H1 (cell line): Measurements from ENCODE around the gene SFN. TPM values are rescaled to one million over a fixed set of nuclear protein-coding genes. Genes with fewer than 3 reads are reported as not detected.

ENCODE experiments used
- CBX5 ChIP-seq: fragments of 300-800, 300-1000 bp; sonication (generic); IDR thresholded peaks from 2 replicates; pipeline ENCODE4 v1.7.1; 2016; ENCODE audit warnings: antibody characterized with exemption, low read length, low read depth
- JUN ChIP-seq: IDR thresholded peaks from 2 replicates; pipeline ENCODE4 v1.6.1; 2011; ENCODE audit warnings: low read depth, mild to moderate bottlenecking, improper control_type of control experiment, low read length
- SP2 ChIP-seq: IDR thresholded peaks from 2 replicates; pipeline ENCODE4 v1.6.1; 2012; ENCODE audit warnings: mild to moderate bottlenecking, low read length, inconsistent platforms
- TEAD4 ChIP-seq: IDR thresholded peaks from 2 replicates; pipeline ENCODE4 v1.6.1; 2012; ENCODE audit warnings: low read depth, low read length, inconsistent platforms, mixed read lengths
- polyA plus RNA-seq, 7 experiments: library from polyadenylated mRNA; depleted of rRNA in 3 of 7; stranded (reverse) in 5 of 7; unstranded in 2 of 7; fragments of >200 nt in 5 of 7; fragments of 200-250 nt in 2 of 7; gene quantifications; 1 replicate in 5 of 7; 2 replicates in 1 of 7; 4 replicates in 1 of 7; pipeline versions ENCODE4 v1.2.1 to v1.2.3, GENCODE V29; 2011 to 2013; ENCODE audit warnings: missing spikeins in 2 of 7, mixed read lengths in 2 of 7
- total RNA-seq: library from RNA; stranded (reverse); fragmentation: NEBNext Ultra II Directional; extraction: Animal tissue kit (Norgen Biotek cat#: 25700); gene quantifications from 2 replicates; pipeline ENCODE4 v1.2.1, GENCODE V29; 2021
- TF ChIP-seq, protein P1 (sequence below): fragments of 300-600 bp; sonication (generic); IDR thresholded peaks from 2 replicates; pipeline ENCODE4 v1.7.1; 2012; ENCODE audit warnings: low read length, moderate library complexity, mild to moderate bottlenecking, inconsistent platforms; ENCODE audit not compliant: insufficient replicate concordance
- TF ChIP-seq, protein P2 (sequence below): IDR thresholded peaks from 2 replicates; pipeline ENCODE4 v1.6.1; 2012; ENCODE audit warnings: low read length, inconsistent platforms
- TF ChIP-seq, protein P3 (sequence below): IDR thresholded peaks from 2 replicates; pipeline ENCODE4 v1.6.1; 2012; ENCODE audit warnings: inconsistent platforms

Gene SFN
- total and polyA plus RNA-seq, 2 of the 8 experiments (the other 6 are each of a cell fraction or from before 2014, with no cell fraction given) = 3.3 to 3.9 TPM

DNA sequence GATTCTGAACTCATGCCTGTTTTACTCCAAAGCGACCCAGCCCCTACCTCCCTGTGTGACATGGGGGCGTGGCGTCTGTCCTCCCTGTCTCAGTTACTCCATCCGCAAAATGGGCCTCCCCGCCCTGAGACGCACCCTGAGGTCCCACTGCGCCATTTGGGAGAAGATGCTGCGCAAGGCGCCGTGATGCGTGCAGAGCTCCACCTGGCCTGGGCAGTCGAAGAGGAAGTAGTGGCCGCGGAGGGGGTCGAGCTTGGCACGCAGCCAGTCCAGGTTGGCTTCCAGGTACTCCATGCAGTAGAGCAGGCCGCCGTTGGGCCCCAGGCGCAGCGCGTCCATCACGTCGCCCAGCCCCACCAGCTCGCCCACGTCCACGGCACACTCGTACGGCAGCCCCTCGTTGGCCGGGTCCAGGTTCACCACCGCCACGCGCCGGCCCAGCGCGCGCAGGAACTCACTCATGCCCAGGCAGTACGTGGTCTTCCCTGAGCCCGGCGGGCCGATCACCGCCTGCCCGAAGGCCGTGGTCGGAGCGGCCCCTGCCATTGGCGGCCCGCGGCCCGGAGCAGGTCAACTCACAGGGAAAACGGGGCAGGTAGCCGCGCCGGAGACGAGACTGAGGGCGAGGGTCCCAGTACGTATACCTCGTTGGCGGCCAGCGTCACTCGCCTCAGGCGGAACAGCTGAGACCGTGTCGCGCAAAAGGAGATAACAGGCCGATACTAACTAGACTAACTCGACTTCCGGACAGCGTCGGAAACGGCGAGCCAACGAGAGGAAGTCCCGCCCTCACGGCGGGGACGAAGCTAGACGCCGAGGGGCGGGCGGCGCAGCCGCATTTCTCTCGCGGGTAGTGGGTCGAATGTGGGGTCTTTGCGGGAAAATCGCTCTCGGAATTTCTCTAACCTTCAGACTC is 26.9 kb downstream of the SFN start, which contains the start of gene GPN2 (continued):
- TF ChIP-seq, protein P1, sequence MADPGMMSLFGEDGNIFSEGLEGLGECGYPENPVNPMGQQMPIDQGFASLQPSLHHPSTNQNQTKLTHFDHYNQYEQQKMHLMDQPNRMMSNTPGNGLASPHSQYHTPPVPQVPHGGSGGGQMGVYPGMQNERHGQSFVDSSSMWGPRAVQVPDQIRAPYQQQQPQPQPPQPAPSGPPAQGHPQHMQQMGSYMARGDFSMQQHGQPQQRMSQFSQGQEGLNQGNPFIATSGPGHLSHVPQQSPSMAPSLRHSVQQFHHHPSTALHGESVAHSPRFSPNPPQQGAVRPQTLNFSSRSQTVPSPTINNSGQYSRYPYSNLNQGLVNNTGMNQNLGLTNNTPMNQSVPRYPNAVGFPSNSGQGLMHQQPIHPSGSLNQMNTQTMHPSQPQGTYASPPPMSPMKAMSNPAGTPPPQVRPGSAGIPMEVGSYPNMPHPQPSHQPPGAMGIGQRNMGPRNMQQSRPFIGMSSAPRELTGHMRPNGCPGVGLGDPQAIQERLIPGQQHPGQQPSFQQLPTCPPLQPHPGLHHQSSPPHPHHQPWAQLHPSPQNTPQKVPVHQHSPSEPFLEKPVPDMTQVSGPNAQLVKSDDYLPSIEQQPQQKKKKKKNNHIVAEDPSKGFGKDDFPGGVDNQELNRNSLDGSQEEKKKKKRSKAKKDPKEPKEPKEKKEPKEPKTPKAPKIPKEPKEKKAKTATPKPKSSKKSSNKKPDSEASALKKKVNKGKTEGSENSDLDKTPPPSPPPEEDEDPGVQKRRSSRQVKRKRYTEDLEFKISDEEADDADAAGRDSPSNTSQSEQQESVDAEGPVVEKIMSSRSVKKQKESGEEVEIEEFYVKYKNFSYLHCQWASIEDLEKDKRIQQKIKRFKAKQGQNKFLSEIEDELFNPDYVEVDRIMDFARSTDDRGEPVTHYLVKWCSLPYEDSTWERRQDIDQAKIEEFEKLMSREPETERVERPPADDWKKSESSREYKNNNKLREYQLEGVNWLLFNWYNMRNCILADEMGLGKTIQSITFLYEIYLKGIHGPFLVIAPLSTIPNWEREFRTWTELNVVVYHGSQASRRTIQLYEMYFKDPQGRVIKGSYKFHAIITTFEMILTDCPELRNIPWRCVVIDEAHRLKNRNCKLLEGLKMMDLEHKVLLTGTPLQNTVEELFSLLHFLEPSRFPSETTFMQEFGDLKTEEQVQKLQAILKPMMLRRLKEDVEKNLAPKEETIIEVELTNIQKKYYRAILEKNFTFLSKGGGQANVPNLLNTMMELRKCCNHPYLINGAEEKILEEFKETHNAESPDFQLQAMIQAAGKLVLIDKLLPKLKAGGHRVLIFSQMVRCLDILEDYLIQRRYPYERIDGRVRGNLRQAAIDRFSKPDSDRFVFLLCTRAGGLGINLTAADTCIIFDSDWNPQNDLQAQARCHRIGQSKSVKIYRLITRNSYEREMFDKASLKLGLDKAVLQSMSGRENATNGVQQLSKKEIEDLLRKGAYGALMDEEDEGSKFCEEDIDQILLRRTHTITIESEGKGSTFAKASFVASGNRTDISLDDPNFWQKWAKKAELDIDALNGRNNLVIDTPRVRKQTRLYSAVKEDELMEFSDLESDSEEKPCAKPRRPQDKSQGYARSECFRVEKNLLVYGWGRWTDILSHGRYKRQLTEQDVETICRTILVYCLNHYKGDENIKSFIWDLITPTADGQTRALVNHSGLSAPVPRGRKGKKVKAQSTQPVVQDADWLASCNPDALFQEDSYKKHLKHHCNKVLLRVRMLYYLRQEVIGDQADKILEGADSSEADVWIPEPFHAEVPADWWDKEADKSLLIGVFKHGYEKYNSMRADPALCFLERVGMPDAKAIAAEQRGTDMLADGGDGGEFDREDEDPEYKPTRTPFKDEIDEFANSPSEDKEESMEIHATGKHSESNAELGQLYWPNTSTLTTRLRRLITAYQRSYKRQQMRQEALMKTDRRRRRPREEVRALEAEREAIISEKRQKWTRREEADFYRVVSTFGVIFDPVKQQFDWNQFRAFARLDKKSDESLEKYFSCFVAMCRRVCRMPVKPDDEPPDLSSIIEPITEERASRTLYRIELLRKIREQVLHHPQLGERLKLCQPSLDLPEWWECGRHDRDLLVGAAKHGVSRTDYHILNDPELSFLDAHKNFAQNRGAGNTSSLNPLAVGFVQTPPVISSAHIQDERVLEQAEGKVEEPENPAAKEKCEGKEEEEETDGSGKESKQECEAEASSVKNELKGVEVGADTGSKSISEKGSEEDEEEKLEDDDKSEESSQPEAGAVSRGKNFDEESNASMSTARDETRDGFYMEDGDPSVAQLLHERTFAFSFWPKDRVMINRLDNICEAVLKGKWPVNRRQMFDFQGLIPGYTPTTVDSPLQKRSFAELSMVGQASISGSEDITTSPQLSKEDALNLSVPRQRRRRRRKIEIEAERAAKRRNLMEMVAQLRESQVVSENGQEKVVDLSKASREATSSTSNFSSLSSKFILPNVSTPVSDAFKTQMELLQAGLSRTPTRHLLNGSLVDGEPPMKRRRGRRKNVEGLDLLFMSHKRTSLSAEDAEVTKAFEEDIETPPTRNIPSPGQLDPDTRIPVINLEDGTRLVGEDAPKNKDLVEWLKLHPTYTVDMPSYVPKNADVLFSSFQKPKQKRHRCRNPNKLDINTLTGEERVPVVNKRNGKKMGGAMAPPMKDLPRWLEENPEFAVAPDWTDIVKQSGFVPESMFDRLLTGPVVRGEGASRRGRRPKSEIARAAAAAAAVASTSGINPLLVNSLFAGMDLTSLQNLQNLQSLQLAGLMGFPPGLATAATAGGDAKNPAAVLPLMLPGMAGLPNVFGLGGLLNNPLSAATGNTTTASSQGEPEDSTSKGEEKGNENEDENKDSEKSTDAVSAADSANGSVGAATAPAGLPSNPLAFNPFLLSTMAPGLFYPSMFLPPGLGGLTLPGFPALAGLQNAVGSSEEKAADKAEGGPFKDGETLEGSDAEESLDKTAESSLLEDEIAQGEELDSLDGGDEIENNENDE = no peak
- TF ChIP-seq SP2 (no peak), CBX5 (no peak), TEAD4 (no peak), JUN (no peak)
- TF ChIP-seq, protein P2, sequence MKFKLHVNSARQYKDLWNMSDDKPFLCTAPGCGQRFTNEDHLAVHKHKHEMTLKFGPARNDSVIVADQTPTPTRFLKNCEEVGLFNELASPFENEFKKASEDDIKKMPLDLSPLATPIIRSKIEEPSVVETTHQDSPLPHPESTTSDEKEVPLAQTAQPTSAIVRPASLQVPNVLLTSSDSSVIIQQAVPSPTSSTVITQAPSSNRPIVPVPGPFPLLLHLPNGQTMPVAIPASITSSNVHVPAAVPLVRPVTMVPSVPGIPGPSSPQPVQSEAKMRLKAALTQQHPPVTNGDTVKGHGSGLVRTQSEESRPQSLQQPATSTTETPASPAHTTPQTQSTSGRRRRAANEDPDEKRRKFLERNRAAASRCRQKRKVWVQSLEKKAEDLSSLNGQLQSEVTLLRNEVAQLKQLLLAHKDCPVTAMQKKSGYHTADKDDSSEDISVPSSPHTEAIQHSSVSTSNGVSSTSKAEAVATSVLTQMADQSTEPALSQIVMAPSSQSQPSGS = no peak
- TF ChIP-seq, protein P3, sequence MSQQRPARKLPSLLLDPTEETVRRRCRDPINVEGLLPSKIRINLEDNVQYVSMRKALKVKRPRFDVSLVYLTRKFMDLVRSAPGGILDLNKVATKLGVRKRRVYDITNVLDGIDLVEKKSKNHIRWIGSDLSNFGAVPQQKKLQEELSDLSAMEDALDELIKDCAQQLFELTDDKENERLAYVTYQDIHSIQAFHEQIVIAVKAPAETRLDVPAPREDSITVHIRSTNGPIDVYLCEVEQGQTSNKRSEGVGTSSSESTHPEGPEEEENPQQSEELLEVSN = peak; percentile 21; the same call in 1 of the 2 replicates
